NAMALWA (cell line): ENCODE measurements around the gene ATAD2B.
"Not testable (repeated sequence)": the region's sequence is repeated elsewhere in the genome, so short reads cannot be mapped to it uniquely, and the experiment has no call there.

Experiments used
- DNase-seq: peaks from one replicate; pipeline ENCODE4 v3.0.0-alpha.2; 2015; ENCODE audit warnings: low spot score

ATAD2B gene

GRCh38 chr2:23926750-23927571 lies at the start of gene ATAD2B:
Gene ATAD2B (minus strand): TSS chr2:23927123. CDS start chr2:23926770, 353 bp downstream.
- DNase-seq, result peak; percentile 96

DNA sequence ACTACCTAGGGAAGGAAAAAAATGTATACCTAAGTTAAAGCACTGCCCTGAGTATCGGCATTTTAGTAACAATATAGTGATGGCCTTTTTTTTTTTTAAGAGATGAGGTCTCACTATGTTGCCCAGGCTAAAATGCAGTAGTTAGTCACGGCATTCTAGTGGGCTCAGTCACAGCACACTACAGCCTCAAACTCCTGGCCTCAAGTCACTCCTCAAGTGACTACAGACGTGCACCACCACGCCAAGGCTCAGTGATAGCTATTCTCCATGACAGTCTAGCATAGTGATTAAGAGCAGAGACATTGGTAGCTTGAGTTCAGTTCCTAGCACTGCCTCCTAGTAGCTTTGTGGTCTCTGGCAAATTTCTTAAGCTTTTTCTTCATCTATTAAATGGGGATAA lies 40.9 kb upstream of the ATAD2B start:
- no peak for DNase-seq

DNA sequence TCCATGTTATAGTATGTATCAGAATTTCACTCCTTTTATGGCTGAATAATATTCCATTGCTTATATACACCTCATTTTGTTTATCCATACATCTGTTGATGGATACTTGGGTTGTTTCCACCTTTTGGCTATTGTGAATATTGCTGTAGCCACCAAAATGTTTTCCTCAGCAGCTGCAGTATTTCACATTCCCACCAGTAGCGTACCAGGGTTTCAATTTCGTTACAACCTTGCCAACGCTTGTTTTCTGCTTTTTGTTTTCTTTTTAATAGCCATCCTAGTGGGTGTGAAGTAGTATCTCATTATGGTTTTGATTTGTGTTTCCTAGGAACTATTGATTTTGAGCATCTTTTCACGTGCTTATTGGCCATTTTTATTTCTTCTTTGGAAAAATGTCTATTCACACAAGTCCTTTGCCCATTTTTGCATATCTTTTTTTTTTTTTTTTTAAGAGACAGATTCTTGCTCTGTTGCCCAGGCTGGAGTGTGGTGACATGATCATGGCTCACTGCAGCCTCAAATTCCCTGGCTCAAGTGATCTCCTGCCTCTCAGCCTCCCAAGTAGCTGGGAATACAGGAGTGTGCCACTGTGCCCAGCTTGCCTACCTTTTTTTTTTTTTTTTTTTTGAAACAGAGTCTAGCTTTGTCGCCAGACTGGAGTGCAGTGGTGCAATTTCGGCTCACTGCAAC lies 27.5 kb upstream of the ATAD2B start:
- DNase-seq, result no peak

GRCh38 chr2:23953625-23954024 lies 26.7 kb upstream of the ATAD2B start:
- no peak for DNase-seq

GRCh38 chr2:23952558-23952957 lies 25.6 kb upstream of the ATAD2B start:
- DNase-seq, result not testable (repeated sequence)

DNA sequence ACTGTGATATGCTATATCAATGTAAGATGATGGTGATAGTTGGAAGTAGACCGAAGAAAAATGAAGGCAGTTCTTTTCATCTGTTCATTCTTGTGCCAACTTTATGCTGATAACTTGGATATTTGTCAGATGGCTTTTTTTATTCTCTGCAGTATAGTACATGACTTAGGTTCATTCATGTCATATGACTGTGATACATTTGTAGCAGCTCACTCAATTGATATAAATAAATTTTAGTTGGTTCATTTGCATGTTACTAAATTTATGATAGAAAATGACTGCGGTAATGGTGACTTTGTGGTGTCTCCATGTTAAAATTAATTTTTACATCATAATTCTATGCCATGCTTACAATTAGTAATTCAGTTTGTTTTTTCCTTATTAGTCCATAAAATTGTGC lies 20.4 kb upstream of the ATAD2B start:
- DNase-seq, result no peak

GRCh38 chr2:23944976-23945375 lies 18.1 kb upstream of the ATAD2B start:
- DNase-seq, result no peak

- no peak for DNase-seq
These were observed 17.6 kb upstream of the ATAD2B start for GRCh38 chr2:23944527-23944926.

DNA sequence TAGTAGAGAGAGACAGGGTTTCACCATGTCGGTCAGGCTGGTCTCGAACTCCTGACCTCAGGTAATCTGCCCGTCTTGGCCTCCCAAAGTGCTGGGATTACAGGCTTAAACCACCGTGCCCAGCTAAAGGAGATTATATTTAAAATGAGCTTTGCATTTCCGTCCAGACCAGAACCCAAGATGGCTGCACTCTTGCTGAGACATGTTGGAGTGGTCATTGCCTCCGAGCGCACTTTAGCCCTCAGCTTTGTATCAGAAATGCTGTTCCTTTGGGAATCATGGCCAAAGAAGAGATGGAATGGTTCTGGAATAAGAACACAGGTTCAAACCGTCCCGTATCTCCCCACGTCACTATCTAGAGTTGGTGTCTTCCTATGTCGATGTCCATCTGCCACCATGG lies 16.7 kb upstream of the ATAD2B start:
- no peak for DNase-seq

GRCh38 chr2:23941644-23942043 lies 14.7 kb upstream of the ATAD2B start:
- no peak for DNase-seq

DNA sequence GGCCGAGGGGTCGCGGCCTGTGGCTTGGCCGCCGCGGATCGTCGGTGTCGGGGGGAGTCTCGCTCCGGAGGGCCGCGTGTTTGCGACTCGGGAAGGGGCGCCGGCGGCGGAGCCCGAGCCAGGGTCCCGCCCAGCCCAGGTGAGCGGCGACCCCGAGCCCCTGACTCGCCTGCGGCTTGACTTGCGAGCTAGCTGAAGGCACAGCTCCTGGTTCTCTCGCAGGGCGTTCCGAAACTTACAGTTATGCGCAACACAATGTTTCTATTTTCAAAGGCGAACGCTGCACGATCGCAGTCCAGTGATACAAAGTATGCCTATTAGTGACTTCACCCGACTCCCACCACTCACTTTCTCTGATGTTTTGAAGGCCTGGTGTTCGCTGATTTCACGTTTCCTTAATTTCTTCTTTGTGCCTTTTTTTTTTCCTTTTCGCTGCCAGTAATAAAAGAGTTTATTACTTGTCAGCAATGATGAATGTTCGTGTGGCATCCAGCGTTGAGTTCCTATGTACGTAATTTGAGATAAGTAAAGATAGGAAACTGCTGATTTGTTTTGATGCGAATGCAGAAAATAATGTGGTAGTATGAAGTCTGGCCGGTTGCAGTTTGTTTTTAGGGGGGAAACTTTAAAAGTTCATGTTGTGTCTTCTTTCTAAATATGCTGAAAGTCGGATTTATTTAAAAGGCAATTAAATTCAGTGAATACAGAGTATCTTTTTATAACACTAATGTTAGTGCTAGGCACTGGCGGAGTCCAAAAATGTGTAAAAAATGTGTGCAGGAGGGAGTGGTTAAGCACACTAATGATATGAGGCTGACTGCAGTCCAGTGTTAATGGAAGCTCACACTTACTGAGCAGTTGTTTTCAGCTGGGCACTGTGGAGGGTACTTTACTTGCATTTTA lies 14.0 kb upstream of the ATAD2B start:
- peak; percentile 82 for DNase-seq

- DNase-seq, result peak; percentile 83
These were observed 13.2 kb upstream of the ATAD2B start, which contains the start of gene UBXN2A for GRCh38 chr2:23939987-23940717. Gene UBXN2A (plus strand): TSS chr2:23940463. CDS start chr2:23958315, 17,852 bp downstream.

DNA sequence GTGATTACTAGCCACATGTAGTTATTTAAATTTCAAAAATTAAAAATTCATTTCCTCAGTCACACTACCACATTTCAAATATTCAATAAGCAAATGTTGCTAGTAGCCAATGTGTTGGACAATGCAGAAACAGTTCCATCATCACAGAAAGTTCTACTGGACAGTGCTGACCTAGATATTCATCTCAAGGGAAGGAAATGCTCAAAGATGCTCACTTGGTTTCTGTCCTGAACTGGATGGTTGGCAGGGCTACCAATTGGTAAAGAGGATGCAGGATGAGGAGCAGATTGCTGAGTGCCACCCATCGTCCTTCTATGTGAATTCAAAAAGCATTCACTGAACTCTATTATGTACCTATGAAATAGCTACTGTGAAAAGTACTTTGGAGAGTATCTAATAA lies 7.3 kb upstream of the ATAD2B start:
- no peak for DNase-seq

DNA sequence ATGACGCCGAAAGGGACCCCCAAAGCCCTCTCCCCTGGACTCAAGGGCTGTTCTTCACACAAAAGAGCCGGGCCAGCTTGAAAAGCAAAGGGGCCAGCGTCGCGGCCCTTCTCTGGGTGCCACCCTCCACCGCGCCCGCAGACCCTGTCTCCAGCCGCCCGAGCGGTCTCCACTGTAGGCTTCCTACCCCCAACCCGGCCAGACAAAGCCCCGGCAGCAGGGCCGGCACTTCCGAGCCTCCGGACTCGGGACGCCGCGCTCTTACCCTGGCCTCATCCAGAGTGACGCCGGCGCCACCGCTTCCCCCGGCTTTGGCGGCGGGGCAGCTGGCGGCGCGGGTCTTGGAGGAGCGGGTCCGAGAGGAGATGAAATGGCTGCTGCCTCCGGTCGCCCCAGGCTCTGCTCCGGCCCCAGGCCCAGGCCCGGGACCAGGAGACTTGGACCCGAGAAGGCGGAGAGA lies 603 bp downstream of the ATAD2B start:
- DNase-seq, result peak; percentile 56

DNA sequence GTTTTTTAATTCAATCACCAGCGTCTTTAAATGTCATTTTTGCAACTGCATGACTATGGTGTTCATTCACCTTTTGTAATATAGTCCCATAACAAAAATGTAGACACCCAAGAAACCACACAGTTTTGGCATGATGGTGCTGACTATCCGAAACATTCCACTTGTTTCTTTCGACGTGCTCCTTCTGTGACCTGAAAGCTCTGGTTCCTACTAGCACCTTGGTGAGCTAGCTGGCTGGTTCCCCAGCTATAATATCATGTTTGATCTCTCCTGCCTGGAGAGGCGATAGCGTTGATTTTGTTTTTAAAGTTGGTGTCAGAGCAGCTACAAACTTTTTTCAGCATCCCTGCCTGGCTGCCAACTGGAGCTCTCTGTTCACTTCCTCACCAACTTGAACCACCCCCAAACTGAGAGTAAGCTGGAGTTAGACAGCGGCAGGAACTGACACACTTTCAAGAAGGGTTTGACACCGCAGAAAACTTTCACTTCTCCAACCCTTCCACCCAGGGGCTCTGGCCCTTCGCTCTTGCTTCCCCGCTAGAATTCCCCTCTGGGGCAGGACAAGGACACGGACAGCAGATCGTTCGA lies 1.1 kb downstream of the ATAD2B start:
- peak; percentile 91 for DNase-seq

GRCh38 chr2:23924589-23925359 lies 2.1 kb downstream of the ATAD2B start:
- no peak for DNase-seq

DNA sequence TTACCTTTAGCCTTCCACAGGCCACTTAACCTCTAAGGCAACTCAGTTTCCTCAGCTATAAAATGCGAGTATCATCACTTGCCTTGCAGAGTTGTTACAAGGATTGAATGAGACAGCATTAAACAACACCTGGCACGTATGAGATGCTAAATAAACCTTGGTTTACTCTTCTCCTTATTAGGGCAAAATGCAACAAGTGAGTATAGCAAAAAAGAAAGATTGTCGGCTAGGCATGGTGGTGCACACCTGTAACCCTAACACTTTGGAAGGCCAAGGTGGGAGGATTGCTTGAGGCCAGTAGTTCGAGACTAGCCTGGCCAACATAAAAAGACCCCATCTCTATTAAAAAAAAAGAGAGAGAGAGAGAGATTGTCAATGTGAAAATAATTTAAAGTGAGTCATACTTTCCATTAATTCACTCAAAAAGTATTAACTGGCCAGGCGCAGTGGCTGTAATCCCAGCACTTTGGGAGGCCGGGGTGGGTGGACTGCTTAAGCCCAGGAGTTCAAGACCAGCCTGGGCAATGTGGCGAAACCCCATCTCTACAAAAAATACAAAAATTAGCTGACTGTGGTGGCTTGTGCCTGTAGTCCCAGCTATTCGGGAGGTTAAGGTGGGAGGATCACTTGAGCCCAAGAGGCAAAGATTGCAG lies 8.0 kb downstream of the ATAD2B start:
- DNase-seq, result no peak

- peak; percentile 51 for DNase-seq
These were observed 10.1 kb downstream of the ATAD2B start for GRCh38 chr2:23916727-23917405.

DNA sequence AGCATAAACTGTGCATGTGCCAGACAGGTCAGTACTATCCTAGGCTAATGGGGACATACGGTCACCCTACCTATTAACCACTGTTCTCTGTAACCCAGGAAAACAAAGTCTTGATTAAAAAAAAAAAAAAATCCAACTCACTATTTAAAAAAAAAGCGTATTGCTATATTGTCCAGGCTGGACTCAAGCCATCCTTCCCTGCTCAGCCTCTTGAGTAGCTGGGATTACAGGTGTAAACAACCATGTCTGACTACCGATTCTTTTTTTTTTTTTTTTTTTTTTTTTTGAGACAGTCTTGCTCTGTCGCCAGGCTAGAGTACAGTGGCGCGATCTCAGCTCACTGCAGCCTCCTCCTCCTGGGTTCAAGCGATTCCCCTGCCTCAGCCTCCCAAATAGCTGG lies 11.6 kb downstream of the ATAD2B start:
- no peak for DNase-seq
